Measurements from ENCODE around the gene EVC2.

The EVC2 gene

DNA sequence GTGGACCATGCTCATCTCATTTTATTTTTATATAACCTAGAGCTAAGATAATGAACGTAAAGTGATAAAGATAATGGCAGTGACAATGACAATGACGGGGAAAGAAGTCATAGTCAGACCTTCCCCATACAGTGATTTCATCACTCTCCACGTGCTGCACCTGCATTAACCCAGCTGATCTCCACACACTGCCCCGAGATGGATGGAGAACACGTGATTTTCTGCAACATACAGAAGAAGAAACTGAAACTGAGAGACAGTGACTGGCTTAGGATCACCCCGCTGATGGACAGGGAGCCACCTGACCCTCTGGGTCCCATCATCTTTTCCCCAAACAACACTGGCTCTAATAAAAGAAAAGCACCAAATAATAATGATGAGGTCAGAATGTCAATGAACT, 22.0 kb downstream of the EVC2 start:
- no peak for DNase-seq (ENCODE audit: low read depth in 2 of 2)
- no peak overlapping the region for H3K4me3 ChIP-seq (replicated peaks in 1 of 2; ENCODE audit: low read depth in 2 of 2, low read length in 2 of 2)
- TF ChIP-seq CTCF (IDR thresholded peaks at IDR 0.05; ENCODE audit: low read depth, low read length) = no peak

DNA sequence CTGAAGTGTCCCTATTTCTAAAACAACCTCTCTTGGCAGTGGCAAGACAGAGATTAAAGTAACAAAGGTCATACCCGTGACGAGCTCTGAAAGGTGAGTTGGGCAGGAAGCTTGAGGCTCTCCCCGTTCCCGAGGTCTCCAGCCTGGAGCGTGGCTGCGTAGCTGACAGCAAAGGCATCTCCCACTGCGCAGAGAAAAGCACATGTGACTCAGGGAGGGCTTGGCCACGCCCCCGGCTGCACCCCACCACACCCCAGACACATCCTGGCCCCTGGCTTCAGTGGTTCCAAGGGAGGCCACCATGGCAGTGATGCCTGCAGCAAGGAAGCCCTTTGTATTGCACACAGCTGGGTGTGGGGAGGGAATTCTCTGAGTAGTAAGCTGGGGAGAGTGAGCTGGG, 23.1 kb downstream of the EVC2 start:
- DNase-seq (ENCODE audit: low read depth in 2 of 2) = no peak
- TF ChIP-seq CTCF (IDR thresholded peaks at IDR 0.05; ENCODE audit: low read depth, low read length) = no peak
- H3K4me3 ChIP-seq (replicated peaks in 1 of 2; ENCODE audit: low read depth in 2 of 2, low read length in 2 of 2) = no peak overlapping the region

DNA sequence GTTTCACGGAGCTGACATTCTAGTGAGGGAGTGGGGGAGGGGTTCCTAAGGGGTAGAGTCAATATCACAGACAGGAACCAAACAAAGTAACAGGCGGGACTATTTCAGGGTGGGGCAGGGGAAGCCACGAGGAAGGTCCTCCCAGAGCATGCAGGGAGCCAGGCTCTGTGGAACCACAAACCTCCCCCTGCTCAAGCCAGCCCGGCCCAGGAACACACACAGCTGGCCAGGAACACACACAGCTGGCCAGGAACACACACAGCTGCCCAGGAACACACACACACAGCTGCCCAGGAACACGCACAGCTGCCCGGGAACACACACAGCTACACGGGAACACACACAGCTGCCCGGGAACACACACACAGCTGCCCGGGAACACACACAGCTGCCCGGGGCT, 24.8 kb downstream of the EVC2 start:
- H3K4me3 ChIP-seq (replicated peaks in 1 of 2; ENCODE audit: low read depth in 2 of 2, low read length in 2 of 2) = no peak overlapping the region
- no peak for TF ChIP-seq CTCF (IDR thresholded peaks at IDR 0.05; ENCODE audit: low read depth, low read length)
- DNase-seq (ENCODE audit: low read depth in 2 of 2) = no peak

GRCh38 chr4:5678977-5679376, 29.4 kb downstream of the EVC2 start:
- no peak overlapping the region for H3K4me3 ChIP-seq (replicated peaks in 1 of 2; ENCODE audit: low read depth in 2 of 2, low read length in 2 of 2)
- TF ChIP-seq CTCF (IDR thresholded peaks at IDR 0.05; ENCODE audit: low read depth, low read length) = no peak
- no peak for DNase-seq (ENCODE audit: low read depth in 2 of 2)

- H3K4me3 ChIP-seq (replicated peaks in 1 of 2; ENCODE audit: low read depth in 2 of 2, low read length in 2 of 2) = no peak overlapping the region
- TF ChIP-seq CTCF (IDR thresholded peaks at IDR 0.05; ENCODE audit: low read depth, low read length) = no peak
- DNase-seq (ENCODE audit: low read depth in 2 of 2) = no peak
Observed at GRCh38 chr4:5676763-5677162, 31.6 kb downstream of the EVC2 start.

GRCh38 chr4:5666741-5667140, 41.6 kb downstream of the EVC2 start:
- no peak overlapping the region for H3K4me3 ChIP-seq (replicated peaks in 1 of 2; ENCODE audit: low read depth in 2 of 2, low read length in 2 of 2)
- no peak for TF ChIP-seq CTCF (IDR thresholded peaks at IDR 0.05; ENCODE audit: low read depth, low read length)
- DNase-seq (ENCODE audit: low read depth in 2 of 2) = no peak

DNA sequence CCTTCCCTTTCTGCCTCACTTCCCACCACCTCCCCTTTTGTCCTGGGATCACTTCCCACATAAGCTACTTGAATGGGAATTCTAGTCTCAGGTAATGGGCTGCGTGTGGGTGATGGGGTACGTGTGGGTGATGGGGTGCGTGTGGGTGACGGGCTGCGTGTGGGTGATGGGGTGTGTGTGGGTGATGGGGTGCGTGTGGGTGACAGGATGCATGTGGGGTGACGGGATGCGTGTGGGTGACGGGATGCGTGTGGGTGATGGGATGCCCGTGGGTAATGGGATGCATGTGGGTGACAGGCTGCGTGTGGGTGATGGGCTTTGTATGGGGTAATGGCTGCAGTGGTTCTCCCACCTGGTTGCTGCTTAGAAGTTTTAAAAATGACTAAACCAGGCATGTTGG, 43.6 kb downstream of the EVC2 start:
- no peak for DNase-seq (ENCODE audit: low read depth in 2 of 2)
- TF ChIP-seq CTCF (IDR thresholded peaks at IDR 0.05; ENCODE audit: low read depth, low read length) = no peak
- no peak overlapping the region for H3K4me3 ChIP-seq (replicated peaks in 1 of 2; ENCODE audit: low read depth in 2 of 2, low read length in 2 of 2)
